ENCODE results near the gene EPB41L1.

The EPB41L1 gene

GRCh38 chr20:36206068-36206467 lies 51.5 kb downstream of the EPB41L1 start:
- TF ChIP-seq, protein P1, sequence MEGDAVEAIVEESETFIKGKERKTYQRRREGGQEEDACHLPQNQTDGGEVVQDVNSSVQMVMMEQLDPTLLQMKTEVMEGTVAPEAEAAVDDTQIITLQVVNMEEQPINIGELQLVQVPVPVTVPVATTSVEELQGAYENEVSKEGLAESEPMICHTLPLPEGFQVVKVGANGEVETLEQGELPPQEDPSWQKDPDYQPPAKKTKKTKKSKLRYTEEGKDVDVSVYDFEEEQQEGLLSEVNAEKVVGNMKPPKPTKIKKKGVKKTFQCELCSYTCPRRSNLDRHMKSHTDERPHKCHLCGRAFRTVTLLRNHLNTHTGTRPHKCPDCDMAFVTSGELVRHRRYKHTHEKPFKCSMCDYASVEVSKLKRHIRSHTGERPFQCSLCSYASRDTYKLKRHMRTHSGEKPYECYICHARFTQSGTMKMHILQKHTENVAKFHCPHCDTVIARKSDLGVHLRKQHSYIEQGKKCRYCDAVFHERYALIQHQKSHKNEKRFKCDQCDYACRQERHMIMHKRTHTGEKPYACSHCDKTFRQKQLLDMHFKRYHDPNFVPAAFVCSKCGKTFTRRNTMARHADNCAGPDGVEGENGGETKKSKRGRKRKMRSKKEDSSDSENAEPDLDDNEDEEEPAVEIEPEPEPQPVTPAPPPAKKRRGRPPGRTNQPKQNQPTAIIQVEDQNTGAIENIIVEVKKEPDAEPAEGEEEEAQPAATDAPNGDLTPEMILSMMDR (IDR thresholded peaks at IDR 0.05), result no peak
- no peak overlapping the region for H3K4me3 Mint-ChIP-seq
- peak overlapping the region; percentile 28 for H3K27ac Mint-ChIP-seq
- peaks cover 11% of the 10 kb centered on the region for H3K4me1 Mint-ChIP-seq
- H3K36me3 Mint-ChIP-seq (ENCODE audit: low read depth), result peaks cover 5% of the 10 kb centered on the region
- DNase-seq, result no peak
- no peaks in the 10 kb centered on the region for H3K27me3 Mint-ChIP-seq (ENCODE audit: low read depth, poor library complexity)
- no peaks in the 10 kb centered on the region for H3K9me3 Mint-ChIP-seq

GRCh38 chr20:36206641-36207040 lies 52.1 kb downstream of the EPB41L1 start:
- Mint-ChIP-seq H3K4me1 (peaks cover 14% of the 10 kb centered on the region), H3K9me3 (no peaks in the 10 kb centered on the region), H3K4me3 (no peak overlapping the region), H3K27ac (peak overlapping the region; percentile 57), H3K27me3 (ENCODE audit: low read depth, poor library complexity) (no peaks in the 10 kb centered on the region), H3K36me3 (ENCODE audit: low read depth) (peaks cover 5% of the 10 kb centered on the region)
- TF ChIP-seq, protein P1 (IDR thresholded peaks at IDR 0.05), result no peak
- no peak for DNase-seq

GRCh38 chr20:36207602-36208001 lies 53.1 kb downstream of the EPB41L1 start:
- peaks cover 5% of the 10 kb centered on the region for H3K36me3 Mint-ChIP-seq (ENCODE audit: low read depth)
- TF ChIP-seq, protein P1 (IDR thresholded peaks at IDR 0.05), result no peak
- no peak overlapping the region for H3K27ac Mint-ChIP-seq
- DNase-seq, result no peak
- H3K27me3 Mint-ChIP-seq (ENCODE audit: low read depth, poor library complexity), result peaks cover 3% of the 10 kb centered on the region
- no peak overlapping the region for H3K4me3 Mint-ChIP-seq
- no peaks in the 10 kb centered on the region for H3K9me3 Mint-ChIP-seq
- peaks cover 22% of the 10 kb centered on the region for H3K4me1 Mint-ChIP-seq

GRCh38 chr20:36208257-36208656 lies 53.7 kb downstream of the EPB41L1 start:
- TF ChIP-seq, protein P1 (IDR thresholded peaks at IDR 0.05), result no peak
- Mint-ChIP-seq H3K9me3 (no peaks in the 10 kb centered on the region), H3K36me3 (ENCODE audit: low read depth) (peaks cover 5% of the 10 kb centered on the region), H3K4me1 (peaks cover 22% of the 10 kb centered on the region), H3K27ac (no peak overlapping the region), H3K4me3 (no peak overlapping the region), H3K27me3 (ENCODE audit: low read depth, poor library complexity) (peaks cover 3% of the 10 kb centered on the region)
- DNase-seq, result no peak

- H3K4me3 Mint-ChIP-seq, result no peak overlapping the region
- H3K4me1 Mint-ChIP-seq, result peaks cover 22% of the 10 kb centered on the region
- TF ChIP-seq, protein P1 (IDR thresholded peaks at IDR 0.05), result no peak
- H3K27ac Mint-ChIP-seq, result peak overlapping the region; percentile 67
- DNase-seq, result no peak
- peaks cover 5% of the 10 kb centered on the region for H3K36me3 Mint-ChIP-seq (ENCODE audit: low read depth)
- peaks cover 3% of the 10 kb centered on the region for H3K27me3 Mint-ChIP-seq (ENCODE audit: low read depth, poor library complexity)
- H3K9me3 Mint-ChIP-seq, result no peaks in the 10 kb centered on the region
Observed at GRCh38 chr20:36210436-36211021, 56.0 kb downstream of the EPB41L1 start.

DNA sequence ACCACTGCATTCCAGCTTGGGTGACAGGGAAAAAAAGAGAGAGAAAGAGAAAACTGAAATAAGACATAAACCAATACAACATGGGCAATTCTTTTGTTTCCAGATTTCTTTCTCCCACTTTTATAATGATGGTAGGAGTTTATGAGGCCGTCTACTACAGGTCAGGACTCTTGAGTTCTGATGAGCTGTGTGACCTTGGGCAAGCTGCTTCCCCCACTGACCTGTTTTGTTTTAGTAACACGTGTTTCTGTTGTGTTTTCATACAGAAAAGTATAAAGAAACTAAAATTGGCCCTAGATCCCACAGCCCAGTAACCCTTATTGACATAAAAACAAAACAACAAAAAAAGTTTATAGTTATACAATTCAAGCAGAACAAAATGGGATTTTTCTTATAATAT lies 58.8 kb downstream of the EPB41L1 start:
- Mint-ChIP-seq H3K36me3 (ENCODE audit: low read depth) (peaks cover 5% of the 10 kb centered on the region), H3K4me1 (peaks cover 34% of the 10 kb centered on the region), H3K27me3 (ENCODE audit: low read depth, poor library complexity) (peaks cover 3% of the 10 kb centered on the region), H3K4me3 (no peak overlapping the region), H3K9me3 (no peaks in the 10 kb centered on the region), H3K27ac (no peak overlapping the region)
- TF ChIP-seq, protein P1 (IDR thresholded peaks at IDR 0.05), result no peak
- no peak for DNase-seq

All from nephron progenitor cell (in vitro differentiated cells).